Kidney glomerular epithelial cell (primary cell): ENCODE results near the gene PDE4B.
"Not testable (repeated sequence)": the region's sequence is repeated elsewhere in the genome, so short reads cannot be mapped to it uniquely, and the experiment has no call there.

Experiments
- DNase-seq: peaks from one replicate; lab custom pipeline; 2025; lab: John Stamatoyannopoulos, UW

PDE4B gene

DNA sequence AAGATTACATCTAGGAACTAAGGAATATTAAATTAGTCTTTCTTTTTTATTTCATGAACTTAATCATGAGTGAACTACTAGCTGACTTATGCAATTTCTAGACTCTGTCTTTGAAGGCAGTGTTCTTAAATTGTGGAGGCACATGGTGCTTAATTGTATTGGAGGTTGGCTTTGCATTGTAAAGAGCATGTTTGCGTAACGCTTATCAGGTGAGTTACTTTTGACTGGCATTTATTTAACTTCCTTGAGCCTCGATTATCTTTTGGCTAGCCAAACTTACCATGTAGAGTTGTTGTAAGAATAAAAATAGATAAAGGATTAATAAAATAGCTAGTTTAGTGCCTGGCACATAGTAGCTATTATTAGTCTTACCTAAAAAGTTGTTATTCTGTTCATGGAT is 262.4 kb downstream of the PDE4B start:
- DNase-seq, result no peak

DNA sequence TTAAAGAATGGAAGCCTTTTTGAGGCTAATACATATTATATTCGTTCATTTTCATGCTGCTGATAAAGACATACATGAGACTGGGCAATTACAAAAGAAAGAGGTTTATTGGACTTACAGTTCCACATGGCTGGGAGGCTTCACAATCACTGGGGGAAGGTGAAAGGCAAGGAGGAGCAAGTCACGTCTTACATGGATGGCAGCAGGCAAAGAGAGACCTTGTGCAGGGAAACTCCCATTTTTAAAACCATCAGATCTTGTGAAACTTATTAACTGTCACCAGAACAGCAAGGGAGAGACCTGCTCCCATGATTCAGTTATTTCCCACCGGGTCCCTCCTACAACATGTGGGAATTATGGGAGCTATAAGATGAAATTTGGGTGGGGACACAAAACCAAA is 264.8 kb downstream of the PDE4B start:
- not testable (repeated sequence) for DNase-seq

DNA sequence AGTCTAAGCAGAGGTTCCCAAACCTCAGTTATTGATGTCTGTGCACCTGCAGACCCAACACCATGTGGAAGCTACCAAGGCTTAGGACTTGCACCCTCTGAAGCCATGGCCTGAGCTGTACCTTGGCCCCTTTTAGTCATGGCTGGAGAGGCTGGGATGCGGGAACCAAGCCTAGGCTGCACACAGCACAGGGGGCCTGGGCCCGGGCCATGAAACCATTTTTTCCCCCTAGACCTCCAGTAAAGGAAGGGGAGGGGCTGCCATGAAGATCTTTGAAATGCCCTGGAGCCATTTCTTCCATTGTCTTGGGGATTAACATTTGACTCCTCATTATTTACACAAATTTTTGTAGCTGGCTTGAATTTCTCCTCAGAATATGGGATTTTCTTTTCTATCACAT is 265.9 kb downstream of the PDE4B start:
- no peak for DNase-seq

DNA sequence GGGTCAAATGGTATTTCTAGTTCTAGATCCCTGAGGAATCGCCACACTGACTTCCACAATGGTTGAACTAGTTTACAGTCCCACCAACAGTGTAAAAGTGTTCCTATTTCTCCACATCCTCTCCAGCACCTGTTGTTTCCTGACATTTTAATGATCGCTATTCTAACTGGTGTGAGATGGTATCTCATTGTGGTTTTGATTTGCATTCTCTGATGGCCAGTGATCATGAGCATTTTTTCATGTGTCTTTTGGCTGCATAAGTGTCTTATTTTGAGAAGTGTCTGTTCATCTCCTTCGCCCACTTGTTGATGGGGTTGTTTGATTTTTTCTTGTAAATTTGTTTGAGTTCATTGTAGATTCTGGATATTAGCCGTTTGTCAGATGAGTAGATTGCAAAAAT is 274.5 kb downstream of the PDE4B start:
- not testable (repeated sequence) for DNase-seq

DNA sequence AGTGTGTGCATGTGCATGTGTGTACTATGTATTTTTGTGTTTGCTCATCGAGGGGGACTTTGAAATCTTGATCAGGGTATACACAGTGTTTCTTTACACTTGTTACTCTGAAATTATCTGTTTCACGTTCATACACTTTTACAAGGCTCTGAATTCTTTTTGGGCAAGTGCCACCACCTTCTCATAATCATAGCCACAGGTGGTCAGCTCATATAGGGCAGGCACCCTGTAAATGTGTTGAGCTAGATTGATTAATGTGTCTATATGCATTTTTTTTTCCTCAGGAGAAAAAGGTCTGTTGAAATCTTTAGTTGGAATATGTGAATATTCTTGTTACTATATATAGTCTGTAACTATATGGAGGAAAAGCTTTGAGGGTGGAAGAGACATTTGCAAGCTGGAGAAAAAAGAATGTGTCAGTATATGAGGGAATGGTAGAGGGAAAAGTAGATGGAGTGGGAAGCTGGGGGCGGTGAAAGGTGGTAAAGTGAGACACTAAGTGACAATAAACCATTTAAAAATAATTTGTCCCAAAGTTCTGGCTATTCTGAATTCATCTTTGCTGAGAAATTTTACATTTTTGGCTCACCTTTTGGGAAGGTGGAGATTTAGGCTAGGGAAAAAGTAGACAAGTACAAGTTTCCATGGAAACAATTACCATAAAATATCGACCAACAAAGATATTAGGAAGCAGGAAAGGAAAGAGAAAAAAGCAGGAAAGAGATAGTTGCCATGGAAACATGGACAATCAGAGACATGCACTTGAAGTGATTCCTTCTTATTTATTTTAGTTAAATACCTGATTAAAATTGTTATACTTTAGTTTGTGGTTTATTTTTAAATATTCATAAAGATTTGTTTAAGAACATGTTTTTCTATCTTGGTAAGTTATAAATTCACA is 277.5 kb downstream of the PDE4B start:
- no peak for DNase-seq

DNA sequence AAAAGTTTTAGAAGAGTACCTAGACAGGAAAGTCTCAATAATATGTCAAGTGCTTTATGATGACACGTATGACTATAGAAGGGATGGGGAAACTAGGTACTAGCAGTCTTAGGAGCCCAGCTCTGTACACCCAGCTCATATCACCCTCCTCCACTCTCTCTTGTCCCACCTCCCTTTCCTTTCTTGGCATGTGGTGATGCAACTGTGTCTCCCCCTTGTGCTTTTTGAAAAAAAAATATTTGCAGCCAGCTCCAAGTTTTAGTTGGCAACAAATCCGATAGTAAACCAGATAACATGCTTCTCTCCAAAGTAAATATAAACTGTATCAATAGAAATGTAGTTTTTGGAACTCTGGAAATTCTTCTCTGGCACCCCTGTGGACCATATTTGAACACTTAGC is 280.7 kb downstream of the PDE4B start:
- no peak for DNase-seq

DNA sequence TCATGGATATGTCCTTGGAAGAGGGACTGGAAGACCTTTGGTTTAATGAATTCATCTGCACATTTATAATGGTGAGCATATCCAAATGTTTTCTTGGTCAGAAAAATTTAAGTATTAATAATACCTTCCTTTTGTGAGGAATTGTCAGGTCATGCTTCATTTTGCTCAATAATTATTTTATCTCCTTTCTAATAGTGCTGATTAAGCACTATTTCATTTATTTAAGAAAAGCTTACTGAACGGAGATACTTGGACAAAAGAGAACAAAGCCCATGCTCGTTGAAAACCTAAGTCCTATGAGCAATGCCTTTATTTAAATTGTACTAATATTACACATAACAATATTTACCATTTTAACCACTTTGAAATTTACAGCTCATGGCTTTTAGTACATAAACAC is 281.5 kb downstream of the PDE4B start:
- no peak for DNase-seq

DNA sequence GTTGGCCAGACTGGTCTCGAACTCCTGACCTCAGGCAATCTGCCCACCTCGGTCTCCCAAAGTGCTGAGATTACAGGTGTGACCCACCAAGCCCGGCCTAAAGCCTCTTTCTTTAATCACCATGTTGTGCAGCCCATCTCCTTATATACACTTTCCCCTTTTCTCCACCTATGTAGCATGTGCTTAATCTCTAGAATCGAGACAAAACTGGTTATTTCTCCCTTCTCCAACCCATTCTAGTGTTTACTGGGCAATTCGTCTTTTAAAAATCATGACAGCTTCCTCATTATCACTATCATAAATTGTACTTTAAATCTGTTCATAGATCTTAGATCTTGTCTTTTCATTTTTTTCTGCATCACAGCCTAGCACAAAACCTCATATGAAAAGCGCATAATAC is 285.7 kb downstream of the PDE4B start:
- DNase-seq, result no peak

DNA sequence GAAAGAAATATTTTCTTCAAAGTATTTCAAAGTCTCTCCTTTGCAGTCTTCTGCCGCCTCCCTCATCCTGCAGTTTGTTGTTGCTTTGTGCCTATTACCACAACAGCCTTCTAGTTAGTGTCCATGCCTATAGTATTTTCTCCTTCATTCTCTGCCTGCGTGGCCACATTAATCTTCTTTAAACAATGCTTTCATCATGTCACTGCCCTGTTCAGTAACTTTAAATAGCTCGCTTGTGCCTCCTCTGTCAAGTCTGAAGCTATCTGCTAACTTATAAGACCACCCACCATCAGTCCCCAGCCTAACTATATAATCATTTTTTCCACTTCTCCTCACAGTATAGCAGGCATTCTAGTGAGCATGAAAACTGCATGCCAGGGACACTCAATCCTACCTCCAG is 290.3 kb downstream of the PDE4B start:
- no peak for DNase-seq

DNA sequence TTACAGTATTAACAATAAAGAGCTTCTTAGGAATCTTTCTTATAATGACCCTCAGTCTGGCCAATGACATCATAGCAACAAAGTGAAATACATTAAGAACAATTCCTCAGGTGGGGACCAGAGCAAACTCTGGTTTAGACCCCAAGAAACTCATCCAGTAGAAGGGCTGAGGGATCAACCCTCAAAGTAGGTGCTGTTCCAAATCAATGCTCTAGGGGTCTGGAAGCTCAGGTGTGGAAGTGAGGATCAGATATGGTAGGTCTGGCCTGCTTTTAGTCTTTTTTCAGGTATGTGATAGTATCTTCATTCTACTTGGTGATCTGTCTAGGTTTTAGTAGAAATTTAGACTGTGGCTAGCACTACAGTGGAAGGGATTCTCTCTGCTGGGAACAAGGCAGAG is 291.7 kb downstream of the PDE4B start:
- DNase-seq, result no peak

DNA sequence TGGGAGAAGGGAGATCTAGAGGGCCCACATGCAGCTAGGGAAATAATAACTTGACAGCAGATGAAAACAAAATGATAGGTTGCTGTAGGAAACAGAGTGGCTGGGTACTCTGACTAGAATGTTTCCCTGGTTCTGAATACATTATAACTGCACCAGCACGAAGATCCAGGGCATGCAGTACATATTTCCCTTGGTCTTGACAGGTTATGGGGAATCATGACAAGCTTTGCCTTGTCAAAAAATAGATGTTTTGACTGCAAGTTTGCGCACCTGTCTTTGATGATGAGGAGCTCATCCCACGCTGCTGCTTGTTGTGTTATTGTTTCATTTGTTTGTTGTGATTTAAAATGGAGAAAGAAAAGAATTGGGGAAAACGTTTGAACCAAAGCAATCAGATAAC is 292.9 kb downstream of the PDE4B start:
- no peak for DNase-seq

DNA sequence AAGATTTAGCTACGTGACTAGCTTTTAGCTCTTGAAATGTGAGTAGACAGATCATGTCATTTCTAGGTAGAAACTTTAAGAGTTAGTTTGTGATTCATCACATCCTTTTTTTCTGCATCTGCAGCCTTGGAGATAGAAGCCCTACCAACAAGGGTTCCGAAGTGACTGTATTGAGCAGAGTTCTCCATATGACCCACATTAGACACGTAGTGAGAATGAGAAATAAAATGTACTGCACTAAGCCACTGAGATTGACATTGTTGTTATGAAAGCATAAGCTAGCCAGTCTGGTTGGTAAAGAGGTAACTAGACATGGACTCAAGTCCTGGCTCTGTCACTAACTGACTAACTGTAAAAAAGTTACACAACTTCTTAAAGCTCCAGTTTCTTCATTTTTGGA is 296.1 kb downstream of the PDE4B start:
- no peak for DNase-seq

DNA sequence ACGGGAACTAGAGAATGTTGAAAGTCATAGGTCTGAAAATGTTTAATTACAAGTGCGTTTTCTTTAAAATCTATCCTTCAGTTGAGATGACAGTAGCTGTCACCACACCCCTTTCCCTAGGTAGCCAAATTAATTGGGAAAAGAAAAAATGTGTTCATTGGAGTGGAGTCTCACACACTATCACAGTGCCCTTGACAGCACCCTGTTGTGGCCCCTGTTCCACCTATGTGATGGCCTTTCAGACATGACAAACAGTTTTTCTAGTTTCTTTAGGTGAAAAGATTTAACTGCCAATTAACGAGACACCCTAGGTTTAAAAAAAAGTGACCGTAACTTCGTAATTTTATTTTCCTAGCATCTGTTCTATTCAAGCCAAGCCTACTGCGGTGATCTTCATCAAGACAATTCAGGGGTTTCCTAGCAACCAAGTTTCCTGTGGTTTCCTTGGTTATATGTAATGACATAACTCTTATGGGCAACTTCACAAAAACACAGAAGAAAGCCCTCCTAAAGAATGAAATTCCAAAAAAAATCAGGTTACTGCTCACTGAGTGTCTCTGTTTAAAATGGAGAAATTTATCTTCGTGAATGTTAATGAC is 298.3 kb downstream of the PDE4B start:
- DNase-seq, result no peak

DNA sequence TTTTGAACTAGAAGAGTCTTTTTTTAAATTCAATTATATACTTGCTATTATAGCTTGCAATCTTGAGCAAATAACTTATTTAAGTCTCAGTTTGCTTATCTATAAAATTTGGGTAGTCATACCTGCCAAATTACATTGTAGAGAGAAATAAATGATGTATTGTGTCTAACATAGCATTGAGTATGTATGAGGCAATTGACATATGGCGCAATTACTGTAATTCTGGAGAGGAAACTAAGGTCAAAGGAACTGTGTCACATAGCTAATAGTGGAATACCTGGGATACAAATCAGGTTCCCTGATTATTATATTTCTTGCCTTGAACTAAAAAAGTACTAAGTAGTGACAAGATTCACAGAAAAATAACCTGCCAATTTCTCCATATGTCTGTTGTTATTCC is 302.5 kb downstream of the PDE4B start:
- no peak for DNase-seq

DNA sequence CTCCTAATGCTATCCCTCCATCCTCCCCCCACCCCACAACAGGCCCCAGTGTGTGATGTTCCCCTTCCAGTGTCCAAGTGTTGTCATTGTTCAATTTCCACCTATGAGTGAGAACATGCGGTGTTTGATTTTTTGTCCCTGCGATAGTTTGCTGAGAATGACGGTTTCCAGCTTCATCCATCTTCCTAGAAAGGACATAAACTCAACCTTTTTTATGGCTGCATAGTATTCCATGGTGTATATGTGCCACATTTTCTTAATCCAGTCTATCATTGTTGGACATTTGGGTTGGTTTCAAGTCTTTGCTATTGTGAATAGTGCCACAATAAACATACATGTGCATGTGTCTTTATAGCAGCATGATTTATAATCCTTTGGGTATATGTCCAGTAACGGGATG is 308.3 kb downstream of the PDE4B start:
- DNase-seq, result not testable (repeated sequence)

DNA sequence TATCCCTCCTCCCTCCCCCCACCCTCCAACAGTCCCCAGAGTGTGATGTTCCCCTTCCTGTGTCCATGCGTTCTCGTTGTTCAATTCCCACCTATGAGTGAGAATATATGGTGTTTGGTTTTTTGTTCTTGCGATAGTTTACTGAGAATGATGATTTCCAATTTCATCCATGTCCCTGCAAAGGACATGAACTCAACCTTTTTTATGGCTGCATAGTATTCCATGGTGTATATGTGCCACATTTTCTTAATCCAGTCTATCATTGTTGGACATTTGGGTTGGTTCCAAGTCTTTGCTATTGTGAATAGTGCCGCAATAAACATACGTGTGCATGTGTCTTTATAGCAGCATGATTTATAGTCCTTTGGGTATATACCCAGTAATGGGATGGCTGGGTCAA is 311.4 kb downstream of the PDE4B start:
- DNase-seq, result not testable (repeated sequence)

DNA sequence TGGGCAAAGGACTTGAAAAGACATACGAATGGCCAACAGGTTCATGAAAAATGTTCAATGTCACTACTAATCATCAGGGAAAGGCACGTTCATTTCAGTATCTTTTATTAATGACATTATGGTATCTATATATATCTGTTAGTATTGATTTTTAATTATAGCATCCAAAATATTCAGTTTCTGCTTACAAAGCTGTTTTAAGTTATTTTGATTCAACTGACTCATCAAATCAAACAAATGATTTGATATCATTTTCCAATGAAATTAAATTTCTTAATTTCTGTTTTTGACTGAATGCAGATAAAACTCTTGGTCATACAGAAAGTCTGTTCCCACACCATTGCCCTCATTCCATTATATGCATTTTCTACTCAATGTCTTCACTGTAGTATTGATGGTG is 315.9 kb downstream of the PDE4B start:
- no peak for DNase-seq

DNA sequence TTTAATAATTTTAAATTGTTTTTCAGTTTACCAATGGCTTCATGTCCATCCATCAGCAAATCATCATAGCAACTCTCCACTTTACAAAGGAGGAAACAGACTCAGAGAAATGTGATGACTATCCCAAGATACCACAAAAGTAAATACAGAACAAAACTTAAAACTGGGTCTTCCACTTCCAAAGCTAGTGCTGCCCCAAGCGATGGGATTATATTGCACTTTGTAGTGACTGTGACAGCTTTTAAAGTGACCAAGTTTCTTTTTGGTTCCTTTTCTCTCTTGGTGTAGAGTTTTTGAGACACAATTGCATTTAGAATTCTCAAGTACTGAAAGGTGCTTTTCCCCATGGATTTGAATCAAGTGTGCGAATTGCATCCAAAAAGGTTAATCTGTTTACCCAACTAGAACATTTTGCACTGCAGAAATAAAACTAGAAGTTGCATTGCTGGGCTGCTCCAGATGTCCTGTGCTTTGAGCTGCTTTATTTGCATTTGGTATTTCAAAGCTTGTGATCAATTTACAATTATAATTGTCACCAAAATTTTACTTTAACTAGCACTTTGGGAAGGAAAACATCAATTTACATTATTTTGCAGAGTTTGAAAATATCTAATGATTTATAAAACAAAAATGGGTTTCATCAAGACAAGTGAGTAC is 320.2 kb downstream of the PDE4B start:
- no peak for DNase-seq

DNA sequence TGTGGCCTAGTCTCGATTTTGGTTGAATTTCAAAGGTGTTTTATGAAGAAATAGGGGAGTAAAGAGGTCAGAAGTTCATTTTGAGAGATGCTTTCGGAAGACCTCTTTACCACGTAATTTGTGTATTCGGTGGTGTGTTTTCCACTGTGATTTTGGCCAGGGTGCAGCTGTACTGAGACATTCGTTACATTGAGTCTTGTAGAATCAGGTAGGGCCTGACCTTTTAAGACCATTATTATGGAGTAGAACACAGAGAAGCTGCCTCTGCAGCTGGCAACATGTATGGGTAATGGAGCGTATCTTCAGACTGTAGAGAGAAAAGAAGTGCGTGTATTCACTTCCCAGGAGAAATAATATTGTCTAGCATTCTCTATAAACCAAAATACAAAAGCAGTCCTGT is 326.5 kb downstream of the PDE4B start:
- no peak for DNase-seq

DNA sequence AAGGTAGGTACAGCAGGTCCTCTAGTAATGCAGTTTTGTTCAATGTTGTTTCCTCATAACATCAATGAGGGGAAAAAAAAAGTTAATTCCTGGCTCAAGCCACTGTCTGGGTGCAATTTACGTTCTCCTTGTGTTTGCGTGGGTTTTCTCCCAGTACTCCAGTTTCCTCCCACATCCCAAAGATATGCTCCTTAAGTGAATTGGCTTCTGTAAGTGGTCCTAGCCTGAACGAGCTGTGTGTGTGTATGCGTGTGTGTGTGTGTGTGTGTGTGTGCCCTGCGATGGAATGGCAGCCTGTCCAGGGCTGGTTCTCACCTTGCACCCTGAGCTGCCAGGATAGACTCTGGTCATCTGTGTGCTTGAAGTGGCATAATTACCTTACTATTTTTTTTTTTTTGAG is 332.0 kb downstream of the PDE4B start:
- DNase-seq, result no peak

DNA sequence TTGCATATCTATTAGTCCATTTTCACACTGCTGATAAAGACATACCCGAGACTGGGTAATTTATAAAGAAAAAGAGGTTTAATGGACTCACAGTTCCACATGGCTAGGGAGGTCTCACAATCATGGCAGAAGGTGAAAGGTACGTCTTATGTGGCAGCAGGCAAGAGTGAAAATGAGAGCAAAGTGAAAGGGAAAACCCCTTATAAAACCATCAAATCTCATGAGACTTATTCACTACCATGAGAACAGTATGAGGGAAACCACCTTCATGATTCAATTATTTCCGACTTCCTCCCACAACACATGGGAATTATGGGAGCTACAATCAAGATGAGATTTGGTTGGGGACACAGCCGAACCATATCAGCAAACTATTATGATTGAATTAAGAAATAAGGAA is 335.9 kb downstream of the PDE4B start:
- not testable (repeated sequence) for DNase-seq

DNA sequence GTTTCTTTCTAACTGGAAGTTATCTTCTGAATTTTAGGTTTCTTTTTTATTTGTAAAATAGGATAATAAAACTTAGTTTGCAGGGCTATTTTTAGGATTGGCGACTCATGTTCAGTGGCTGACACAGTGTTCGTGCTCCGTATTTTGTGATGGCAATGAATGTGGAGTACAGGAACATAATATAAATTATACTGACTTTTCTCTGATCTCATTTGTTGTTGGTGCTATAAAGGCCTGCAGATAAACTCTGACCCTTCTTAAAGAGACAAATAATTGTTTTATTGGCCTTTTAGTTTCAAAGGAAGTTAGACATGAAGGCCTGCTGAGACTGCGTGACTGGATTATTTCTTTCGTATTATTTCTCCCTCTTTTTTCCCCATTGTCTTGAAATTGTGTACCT is 339.6 kb downstream of the PDE4B start:
- DNase-seq, result no peak

DNA sequence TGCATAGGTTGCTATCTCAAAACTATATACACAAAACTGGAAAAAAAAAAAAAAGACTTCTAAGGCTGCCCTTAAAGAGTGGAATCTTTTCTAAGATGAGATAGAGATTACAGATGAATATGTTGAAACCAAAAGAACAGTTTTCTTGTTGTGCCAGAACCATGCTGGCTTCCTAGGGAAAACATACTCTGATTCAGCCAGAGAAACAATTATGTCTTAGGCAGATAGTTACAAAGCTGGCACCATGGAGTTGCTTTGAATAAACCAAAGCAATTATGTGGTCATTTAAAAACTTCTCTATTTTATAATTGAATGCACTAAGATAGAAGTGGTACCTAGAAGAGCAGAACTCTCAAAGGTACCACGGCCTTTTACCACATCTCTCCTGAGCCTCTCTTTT is 341.3 kb downstream of the PDE4B start:
- DNase-seq, result no peak
